Measurements from ENCODE around the gene ADCY5.
A peak's percentile ranks its signal among the peaks of the same experiment; 100 is the strongest.

Gene ADCY5

GRCh38 chr3:123424999-123425712, 23.7 kb downstream of the ADCY5 start:
- no peak for DNase-seq

DNA sequence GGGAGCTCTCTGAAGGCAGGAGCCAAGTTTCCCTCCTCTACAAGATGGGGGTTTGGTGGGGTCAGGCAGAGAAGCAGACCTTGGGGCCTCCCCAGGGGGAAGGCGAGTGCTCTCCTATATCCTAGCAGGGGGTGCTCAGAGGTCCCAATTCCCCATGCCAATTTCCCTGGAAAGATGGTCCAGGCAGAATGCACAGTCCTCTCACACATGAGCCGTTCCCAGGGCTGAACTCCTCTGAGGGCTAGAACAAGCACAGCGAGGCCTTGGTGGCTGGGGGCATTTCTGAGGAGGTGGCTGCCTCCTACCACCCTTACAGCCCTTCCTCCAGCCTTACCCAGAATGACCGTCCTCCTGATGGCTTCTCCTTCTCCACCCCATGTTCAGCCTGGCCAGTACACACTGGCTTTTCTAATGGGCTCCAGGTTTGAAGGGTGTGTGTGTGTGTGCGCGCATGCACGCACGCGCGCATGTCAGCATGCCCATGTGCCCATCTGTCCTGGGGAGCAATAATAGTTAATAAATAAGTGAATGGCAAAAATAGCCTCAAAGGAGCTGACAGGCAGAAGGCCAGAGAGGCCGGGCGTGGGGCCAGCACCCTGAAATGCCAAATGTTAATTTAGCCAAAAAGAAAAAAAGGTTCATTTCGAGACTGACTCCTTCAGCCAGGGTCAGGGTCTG, 24.4 kb downstream of the ADCY5 start:
- no peak for DNase-seq

DNA sequence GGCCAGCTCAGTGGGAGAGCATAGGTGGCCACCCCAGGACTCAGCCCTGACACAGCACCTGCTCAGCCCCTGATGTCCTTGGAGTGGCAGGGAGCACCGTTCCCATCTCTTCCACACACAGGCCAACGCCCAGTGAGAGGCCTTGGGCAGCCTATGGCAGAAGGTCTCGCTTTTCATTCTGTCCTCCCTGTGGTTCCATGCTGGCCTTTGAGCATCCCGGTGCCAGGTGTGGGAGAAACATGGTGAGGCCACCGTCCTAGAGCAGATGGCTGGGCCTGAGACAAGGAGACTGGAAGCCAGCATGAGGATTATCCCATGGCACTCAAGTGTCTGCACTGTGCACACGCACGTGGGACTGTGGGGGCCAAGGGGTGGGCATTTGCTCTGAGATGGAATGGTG, 25.1 kb downstream of the ADCY5 start:
- no peak for DNase-seq

- DNase-seq = no peak
These were observed 25.9 kb downstream of the ADCY5 start for GRCh38 chr3:123423031-123423430.

DNA sequence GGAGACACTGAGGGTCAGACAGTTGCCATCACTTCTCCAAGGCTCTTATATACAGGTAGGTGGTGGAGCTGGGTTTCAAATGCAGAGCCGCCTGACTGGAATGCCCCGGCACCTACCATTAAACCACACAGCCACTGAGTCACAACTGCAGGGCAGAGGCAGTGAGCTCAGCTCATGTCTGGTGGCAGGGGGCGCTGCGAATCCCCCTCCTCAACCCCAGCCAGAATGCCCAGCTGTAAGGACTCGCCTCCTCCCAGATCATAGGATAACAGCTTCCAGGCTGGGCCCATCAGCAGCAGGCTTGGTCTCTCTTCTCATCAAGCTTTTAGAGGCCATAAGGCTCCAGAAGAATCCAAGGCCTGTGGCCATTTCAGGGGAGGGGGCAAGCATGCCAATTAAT, 26.4 kb downstream of the ADCY5 start:
- no peak for DNase-seq

- peak; percentile 20 for DNase-seq
These were observed 27.3 kb downstream of the ADCY5 start for GRCh38 chr3:123421353-123422174.

DNA sequence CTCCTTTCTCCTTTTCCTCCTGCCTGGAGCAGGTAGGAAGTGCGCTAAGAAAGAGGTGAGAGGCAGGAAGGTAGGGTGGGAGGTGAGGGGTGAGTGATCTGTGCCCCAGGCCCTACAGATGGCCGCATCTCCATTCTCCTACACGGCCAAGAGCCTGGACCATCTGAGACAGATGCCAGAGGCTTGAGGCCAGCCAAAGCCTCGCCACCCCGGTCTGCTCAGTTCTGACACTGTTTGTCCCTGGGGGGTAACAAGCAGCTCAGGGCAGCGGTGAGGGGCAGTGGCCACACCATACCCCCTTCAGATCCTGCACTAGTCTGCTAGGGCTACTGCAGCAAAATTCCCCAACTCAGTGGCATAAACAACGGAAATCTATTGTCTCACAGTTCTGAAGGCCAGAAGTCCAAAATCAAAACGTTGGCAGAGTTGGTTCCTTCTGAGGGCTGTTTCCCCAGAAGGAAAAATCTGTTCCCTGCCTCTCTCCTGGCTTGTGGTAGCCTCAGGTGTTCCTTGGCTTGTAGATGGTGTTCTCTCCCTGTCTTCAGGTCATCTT, 28.4 kb downstream of the ADCY5 start:
- DNase-seq = no peak

DNA sequence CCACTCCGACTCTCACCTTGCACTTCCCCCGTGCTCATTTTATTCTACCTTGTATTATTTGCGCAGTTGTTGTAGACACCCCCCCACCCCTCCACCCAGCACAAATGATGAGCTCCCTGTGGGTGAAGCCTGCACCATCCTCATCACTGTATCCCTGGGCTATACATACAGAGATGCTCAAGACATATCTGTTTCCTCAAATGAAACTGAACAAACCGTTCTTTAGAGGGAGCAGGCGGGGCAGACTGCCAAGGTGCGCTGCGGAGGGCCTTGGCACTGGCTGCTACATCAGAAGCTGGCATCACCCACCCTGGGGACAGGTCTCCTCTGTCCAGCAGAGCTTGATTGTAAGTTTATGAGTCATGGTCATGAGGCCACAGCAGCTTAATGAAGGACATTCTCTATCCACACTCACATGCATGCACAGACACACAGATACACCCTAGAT, 29.0 kb downstream of the ADCY5 start:
- no peak for DNase-seq

- no peak for DNase-seq
These were observed 29.6 kb downstream of the ADCY5 start for GRCh38 chr3:123419181-123419849.

DNA sequence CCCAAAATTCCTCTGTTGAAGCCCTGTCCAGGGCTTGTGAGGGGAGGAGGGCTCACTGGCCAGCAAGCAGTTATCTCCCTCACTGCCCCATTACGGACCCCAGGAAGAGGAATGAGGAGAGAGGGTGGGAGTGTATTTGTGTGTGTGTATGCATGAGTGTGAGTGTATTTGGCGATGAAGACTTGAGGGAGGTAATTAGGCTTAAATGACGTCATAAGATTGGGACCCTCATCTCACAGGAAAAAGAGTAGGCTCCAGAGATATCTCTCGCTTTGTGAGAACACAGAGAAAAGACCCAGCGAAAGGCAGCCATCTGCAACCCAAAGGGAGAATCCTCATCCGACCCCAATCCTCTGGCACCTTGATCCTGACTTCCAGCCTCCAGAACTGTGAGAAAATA, 32.2 kb downstream of the ADCY5 start:
- no peak for DNase-seq

- DNase-seq = no peak
These were observed 32.7 kb downstream of the ADCY5 start for GRCh38 chr3:123416173-123416572.

DNA sequence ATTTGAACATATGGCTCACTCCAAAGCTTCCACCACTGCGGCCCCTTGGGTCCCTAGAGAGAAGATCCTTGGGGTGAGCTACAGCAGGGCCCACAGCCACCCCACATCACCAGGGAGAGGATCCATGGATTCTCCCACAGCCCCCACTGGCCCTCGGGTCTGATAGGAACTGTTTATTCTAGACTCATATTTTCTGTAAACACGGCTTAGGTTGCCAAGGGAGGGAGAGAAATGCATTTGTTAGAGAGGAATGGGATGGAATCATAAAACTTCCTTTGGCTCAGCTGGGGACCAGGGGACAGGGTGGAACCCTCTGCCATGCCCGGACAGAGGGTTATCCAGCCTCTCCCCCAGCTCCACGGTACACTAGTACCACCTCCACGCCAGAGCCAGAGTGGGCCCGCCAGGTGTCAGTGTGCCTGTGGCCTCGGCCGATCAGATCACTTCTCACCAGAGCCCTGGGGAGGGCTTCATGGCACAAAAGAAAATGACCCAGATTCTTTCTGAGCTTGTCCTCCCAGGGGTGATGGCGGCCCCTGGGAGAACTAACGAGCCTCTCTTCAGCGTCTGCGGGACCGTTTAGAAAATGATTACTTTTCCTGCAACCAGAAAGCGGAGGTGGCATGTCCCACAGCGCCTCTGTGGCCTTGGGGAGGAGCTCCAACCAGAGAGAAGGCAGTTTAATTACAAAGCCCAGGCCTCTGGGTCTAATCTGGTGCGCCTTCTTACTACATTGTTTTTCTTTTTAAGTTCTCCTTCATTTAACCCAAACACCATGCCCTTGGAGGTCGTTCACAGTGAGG, 33.7 kb downstream of the ADCY5 start:
- no peak for DNase-seq

DNA sequence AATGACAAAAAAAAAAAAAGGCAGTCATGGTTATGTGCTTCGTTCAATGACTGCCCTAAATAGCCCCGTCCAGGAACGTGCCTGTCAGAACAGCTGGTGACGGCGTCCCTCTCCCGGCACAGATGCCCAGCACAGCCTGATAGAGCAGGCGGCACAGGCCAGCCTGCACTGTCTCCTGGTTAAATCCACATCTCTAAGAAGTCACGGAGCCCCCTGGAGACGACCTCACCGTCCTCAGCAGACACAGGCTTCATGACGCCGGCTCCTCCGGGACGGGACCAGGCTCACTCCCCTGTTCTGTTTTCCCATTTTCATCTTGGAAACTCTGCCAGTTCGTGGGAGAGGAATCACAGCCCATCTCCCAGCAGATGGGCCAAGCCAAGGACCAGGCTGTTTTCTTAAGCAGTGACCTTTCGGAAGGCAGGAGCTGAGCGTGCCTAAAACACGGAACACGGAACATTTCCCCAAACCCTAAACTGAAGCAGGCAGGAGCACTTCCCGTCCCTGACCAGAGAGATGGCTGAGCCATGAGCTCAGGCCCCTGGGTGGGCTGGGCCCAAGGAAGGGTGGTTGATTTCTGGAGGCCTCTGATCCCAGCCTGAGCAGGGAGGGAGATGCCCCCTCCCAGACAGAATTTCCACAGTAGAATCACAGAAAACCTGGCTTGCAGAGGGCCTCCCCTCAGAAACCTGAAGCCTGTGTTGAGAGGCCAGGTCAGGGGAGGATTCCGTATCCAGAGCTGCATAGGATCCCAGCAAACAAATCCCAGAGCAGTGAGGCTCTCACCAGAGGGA, 35.9 kb downstream of the ADCY5 start:
- no peak for DNase-seq

- no peak for DNase-seq
These were observed 36.8 kb downstream of the ADCY5 start for GRCh38 chr3:123412076-123412475.

DNA sequence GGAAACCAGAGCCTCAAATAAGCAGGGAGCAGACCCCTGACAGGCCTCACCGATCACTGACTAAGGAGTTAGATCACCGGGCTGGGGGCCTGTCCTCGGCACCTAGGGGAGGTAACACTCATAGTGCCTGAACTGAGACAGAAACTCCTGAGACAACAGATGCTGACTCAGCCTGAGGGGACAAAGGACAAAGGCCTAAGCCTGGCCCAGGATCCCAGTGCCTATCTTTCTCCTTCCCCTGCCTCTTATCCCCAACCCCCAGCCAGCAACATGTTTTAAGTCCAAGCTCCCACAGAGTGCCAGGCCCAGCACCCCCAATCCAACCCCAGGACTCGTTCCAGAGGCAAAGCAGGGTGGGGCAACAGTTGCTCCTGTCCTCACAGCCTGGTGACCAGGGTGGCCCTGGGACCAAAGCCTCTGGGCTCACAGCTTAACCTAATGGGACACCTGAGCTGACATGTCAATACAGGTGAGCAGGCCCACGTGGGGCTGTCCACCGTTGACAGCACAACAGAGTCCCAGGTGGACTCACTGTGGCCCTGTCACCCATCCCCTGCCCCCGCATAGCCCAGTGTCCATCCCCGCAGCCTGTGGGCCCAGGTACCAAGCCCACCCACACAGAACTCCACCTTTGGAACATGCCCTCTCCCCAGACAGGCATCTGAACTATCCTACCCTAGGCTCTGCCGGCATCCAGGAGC, 37.4 kb downstream of the ADCY5 start:
- no peak for DNase-seq

GRCh38 chr3:123410149-123410515, 38.8 kb downstream of the ADCY5 start:
- DNase-seq = no peak

- no peak for DNase-seq
These were observed 39.3 kb downstream of the ADCY5 start for GRCh38 chr3:123409443-123410148.

GRCh38 chr3:123406598-123406997, 42.3 kb downstream of the ADCY5 start:
- peak; percentile 3 for DNase-seq

DNA sequence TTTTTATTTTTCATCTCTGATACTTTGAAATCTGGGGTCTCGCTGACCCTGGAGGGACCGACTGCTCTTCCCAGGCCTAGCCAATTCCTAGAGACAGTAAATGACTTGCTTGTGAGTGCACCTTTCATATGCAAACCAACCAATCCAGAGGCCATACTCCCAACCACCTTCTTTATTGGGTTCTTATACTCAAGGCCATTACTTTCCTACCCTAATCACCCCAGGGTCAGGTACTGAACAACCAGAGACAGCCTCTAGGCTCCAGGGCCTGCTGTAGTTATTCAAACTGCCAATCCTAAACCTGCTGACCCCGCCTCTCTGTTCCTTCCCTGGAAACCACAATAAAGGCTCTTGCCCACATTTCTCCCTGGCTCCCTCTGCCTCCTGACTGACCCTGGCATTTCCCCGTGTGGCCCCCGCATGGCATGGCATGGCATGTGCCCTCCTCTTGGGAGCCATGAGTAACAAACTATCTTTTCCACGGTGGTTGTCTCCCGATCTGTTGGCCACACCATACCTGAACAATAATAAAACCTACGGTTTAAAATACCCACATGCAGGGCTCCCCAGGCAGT, 42.9 kb downstream of the ADCY5 start:
- no peak for DNase-seq

GRCh38 chr3:123405021-123405420, 43.9 kb downstream of the ADCY5 start:
- DNase-seq = no peak
